Lower lobe of right lung (tissue), 2 donors: Measurements from ENCODE around the gene LCE3A. TPM values are rescaled to one million over a fixed set of nuclear protein-coding genes. Genes with fewer than 3 reads are reported as not detected.
"Not testable (repeated sequence)": the region's sequence is repeated elsewhere in the genome, so short reads cannot be mapped to it uniquely, and the experiment has no call there.

ENCODE experiments used
- ATAC-seq, 2 donors: fragments of 200-7000 bp; cut with Tn5 transposase; one replicate each; pipeline ENCODE4 v1.9.1; 2020 to 2022; ENCODE audit warnings: mild to moderate bottlenecking in 2 of 2, moderate library complexity in 2 of 2
- DNase-seq: peaks from one replicate; pipeline ENCODE4 v3.0.0-alpha.2; 2020
- H3K27ac ChIP-seq: fragments of 200-600 bp; one replicate; pipeline ENCODE4 v1.8.0; 2022
- H3K27me3 ChIP-seq: fragments of 200-600 bp; one replicate; pipeline ENCODE4 v1.8.0; 2022; ENCODE audit warnings: low read depth
- H3K36me3 ChIP-seq: fragments of 200-600 bp; one replicate; pipeline ENCODE4 v1.8.0; 2022; ENCODE audit warnings: mild to moderate bottlenecking
- H3K4me1 ChIP-seq: fragments of 200-600 bp; one replicate; pipeline ENCODE4 v1.8.0; 2022
- H3K4me3 ChIP-seq: fragments of 200-600 bp; one replicate; pipeline ENCODE4 v1.8.0; 2022; ENCODE audit warnings: mild to moderate bottlenecking
- H3K9me3 ChIP-seq: fragments of 200-600 bp; one replicate; pipeline ENCODE4 v1.8.0; 2022
- intact Hi-C: fragments of 100-400 bp; cut with DNase I; formaldehyde crosslinking; loops from one replicate; pipeline ENCODE4 v1.11.0; 2022
- long read RNA-seq: library from polyadenylated mRNA; unstranded; transcript quantifications from one replicate; pipeline ENCODE4 v2.0.0, GENCODE V29; 2021
- total RNA-seq: library from RNA; stranded (reverse); fragmentation: NEBNext Ultra II Directional; extraction: Animal tissue kit (Norgen Biotek cat#: 25700); gene quantifications from one replicate; pipeline ENCODE4 v1.2.1, GENCODE V29; 2021
- TF ChIP-seq, protein P1 (sequence below): fragments of 200-600 bp; IDR thresholded peaks from one replicate; pipeline ENCODE4 v1.8.0; 2022; ENCODE audit warnings: antibody characterized with exemption, mild to moderate bottlenecking
- donor health status: DM: no; HTN: yes; CAD: no; lungs with severe emphysema.

LCE3A gene
- total RNA-seq, result not detected
- long read RNA-seq, result 0 reads

DNA sequence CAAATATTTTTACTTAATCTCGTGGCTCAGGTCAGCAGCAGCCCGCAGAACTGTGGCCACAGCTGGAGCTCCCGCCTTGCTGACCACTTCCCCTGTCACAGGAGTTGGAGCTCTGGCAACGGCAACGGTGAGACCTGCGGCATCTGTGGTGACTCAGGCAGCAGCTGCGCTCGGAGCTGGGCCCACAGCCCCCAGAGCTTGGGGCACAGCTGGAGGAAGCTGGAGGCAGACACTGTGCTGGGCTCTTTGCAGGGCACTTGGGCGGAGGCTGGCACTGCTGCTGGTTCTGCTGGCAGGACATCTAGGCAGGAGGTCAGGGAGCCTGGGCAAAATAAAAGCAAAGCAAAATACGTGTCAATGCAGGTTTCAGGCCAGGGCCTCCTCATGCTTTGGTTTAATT, at the start of gene LCE3A:
Gene LCE3A (minus strand): TSS at position 301 of the 400 bp plus-strand sequence. CDS start 0 bp downstream, at position 301.
- H3K9me3 ChIP-seq, result peaks cover 19% of the 10 kb centered on the region
- peak; percentile 13 to 19 for ATAC-seq
- TF ChIP-seq, protein P1, sequence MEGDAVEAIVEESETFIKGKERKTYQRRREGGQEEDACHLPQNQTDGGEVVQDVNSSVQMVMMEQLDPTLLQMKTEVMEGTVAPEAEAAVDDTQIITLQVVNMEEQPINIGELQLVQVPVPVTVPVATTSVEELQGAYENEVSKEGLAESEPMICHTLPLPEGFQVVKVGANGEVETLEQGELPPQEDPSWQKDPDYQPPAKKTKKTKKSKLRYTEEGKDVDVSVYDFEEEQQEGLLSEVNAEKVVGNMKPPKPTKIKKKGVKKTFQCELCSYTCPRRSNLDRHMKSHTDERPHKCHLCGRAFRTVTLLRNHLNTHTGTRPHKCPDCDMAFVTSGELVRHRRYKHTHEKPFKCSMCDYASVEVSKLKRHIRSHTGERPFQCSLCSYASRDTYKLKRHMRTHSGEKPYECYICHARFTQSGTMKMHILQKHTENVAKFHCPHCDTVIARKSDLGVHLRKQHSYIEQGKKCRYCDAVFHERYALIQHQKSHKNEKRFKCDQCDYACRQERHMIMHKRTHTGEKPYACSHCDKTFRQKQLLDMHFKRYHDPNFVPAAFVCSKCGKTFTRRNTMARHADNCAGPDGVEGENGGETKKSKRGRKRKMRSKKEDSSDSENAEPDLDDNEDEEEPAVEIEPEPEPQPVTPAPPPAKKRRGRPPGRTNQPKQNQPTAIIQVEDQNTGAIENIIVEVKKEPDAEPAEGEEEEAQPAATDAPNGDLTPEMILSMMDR, result no peak
- H3K27ac ChIP-seq, result no peak within 1 kb of the TSS
- H3K27me3 ChIP-seq, result no peaks in the 10 kb centered on the region
- no peaks in the 10 kb centered on the region for H3K36me3 ChIP-seq
- no peak within 1 kb of the TSS for H3K4me3 ChIP-seq
- no peak for DNase-seq
- H3K4me1 ChIP-seq, result no peaks in the 10 kb centered on the region
- intact Hi-C loops, result no loop called here

GRCh38 chr1:152667648-152668047, 44.7 kb upstream of the LCE3A start:
- intact Hi-C loops, result no loop called here
- TF ChIP-seq, protein P1, result no peak
- Histone ChIP-seq H3K4me3 (no peak overlapping the region), H3K27ac (no peak overlapping the region), H3K9me3 (no peaks in the 10 kb centered on the region), H3K36me3 (no peaks in the 10 kb centered on the region), H3K4me1 (no peaks in the 10 kb centered on the region), H3K27me3 (no peaks in the 10 kb centered on the region)
- ATAC-seq (no peak), DNase-seq (no peak)

GRCh38 chr1:152666171-152666570, 43.3 kb upstream of the LCE3A start:
- intact Hi-C loops, DNase-seq, H3K4me1 ChIP-seq, H3K27ac ChIP-seq, ATAC-seq, H3K27me3 ChIP-seq, H3K4me3 ChIP-seq, H3K36me3 ChIP-seq, H3K9me3 ChIP-seq: not testable (repeated sequence)

GRCh38 chr1:152663098-152663497, 40.2 kb upstream of the LCE3A start, which contains the start of gene LCE2D:
Gene LCE2D (plus strand): TSS chr1:152663380. CDS start chr1:152664106, 726 bp downstream.
- H3K27ac ChIP-seq, result no peak within 1 kb of the TSS
- DNase-seq (no peak), ATAC-seq (no peak)
- H3K9me3 ChIP-seq, result no peaks in the 10 kb centered on the region
- TF ChIP-seq, protein P1, result no peak
- H3K27me3 ChIP-seq, result no peaks in the 10 kb centered on the region
- H3K4me3 ChIP-seq, result no peak within 1 kb of the TSS
- H3K4me1 ChIP-seq, result no peaks in the 10 kb centered on the region
- intact Hi-C loops, result no loop called here
- no peaks in the 10 kb centered on the region for H3K36me3 ChIP-seq

DNA sequence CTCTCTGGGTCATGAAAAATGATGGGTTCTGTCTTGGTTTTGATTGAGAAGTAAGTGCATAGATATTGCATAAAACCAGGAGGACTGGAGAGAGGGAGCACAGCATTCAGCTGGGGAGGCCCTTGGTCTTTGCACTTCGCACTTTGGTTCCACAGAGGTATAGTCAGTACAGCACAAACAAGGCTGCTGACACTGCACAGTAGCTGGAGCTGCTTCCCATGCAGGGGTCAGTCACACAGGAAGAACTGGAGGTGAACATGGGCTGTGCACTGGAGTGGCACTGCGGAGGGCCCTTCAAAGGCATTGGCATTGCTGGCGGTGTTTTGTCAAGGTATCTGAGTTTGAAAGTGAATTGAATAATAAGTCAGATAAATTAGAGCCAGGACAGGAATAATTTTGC, 35.7 kb upstream of the LCE3A start:
- intact Hi-C loops, result no loop called here
- Histone ChIP-seq H3K27me3 (no peaks in the 10 kb centered on the region), H3K36me3 (no peaks in the 10 kb centered on the region), H3K4me3 (no peak overlapping the region), H3K4me1 (no peaks in the 10 kb centered on the region), H3K27ac (no peak overlapping the region), H3K9me3 (no peaks in the 10 kb centered on the region)
- ATAC-seq (no peak), DNase-seq (no peak)
- TF ChIP-seq, protein P1, result no peak

- H3K9me3 ChIP-seq, result no peaks in the 10 kb centered on the region
- intact Hi-C loops, result no loop called here
- no peak for ATAC-seq
- no peak for DNase-seq
- no peaks in the 10 kb centered on the region for H3K27me3 ChIP-seq
- no peak overlapping the region for H3K4me3 ChIP-seq
- H3K4me1 ChIP-seq, result no peaks in the 10 kb centered on the region
- H3K36me3 ChIP-seq, result no peaks in the 10 kb centered on the region
- TF ChIP-seq, protein P1, result no peak
- no peak overlapping the region for H3K27ac ChIP-seq
Measured at GRCh38 chr1:152657677-152658076, 34.8 kb upstream of the LCE3A start.
